Head of caudate nucleus (tissue), 42 donors: ENCODE results near the gene TADA2A.
"Not testable (repeated sequence)": the region's sequence is repeated elsewhere in the genome, so short reads cannot be mapped to it uniquely, and the experiment has no call there.

ENCODE experiments used
- DNase-seq, 42 donors: peaks; one replicate each; pipeline versions ENCODE4 v3.0.0 to v3.0.0-alpha.2; 2020 to 2021; ENCODE audit warnings: mixed read lengths in 7 of 42
- intact Hi-C: fragments of 100-400 bp; cut with DNase I; formaldehyde crosslinking; loops from one replicate; pipeline ENCODE4 v1.15.0; 2022

The TADA2A gene

GRCh38 chr17:37511642-37512041 lies 105.0 kb downstream of the TADA2A start:
- DNase-seq, intact Hi-C loops: not testable (repeated sequence)

- intact Hi-C loops, result no loop called here
These were observed 105.9 kb downstream of the TADA2A start for GRCh38 chr17:37512442-37513068.

GRCh38 chr17:37513711-37514110 lies 107.0 kb downstream of the TADA2A start:
- intact Hi-C loops, result no loop called here
- no peak for DNase-seq

More at GRCh38 chr17:37512442-37513068, 105.9 kb downstream of the TADA2A start:
- DNase-seq, result peak in 26 of 42 donors; percentile 5 to 71 (median 40)

- intact Hi-C loops, result no loop called here
- peak in 5 of 42 donors; percentile 10 to 47 (median 19) for DNase-seq
These were observed 109.5 kb downstream of the TADA2A start for GRCh38 chr17:37516127-37516571.

GRCh38 chr17:37517881-37518280 lies 111.2 kb downstream of the TADA2A start:
- no peak for DNase-seq
- intact Hi-C loops, result no loop called here

GRCh38 chr17:37518826-37519225 lies 112.1 kb downstream of the TADA2A start:
- DNase-seq, result peak in 6 of 42 donors; percentile 19 to 51 (median 32)

GRCh38 chr17:37519251-37519985 lies 112.7 kb downstream of the TADA2A start:
- intact Hi-C loops, result no loop called here
- DNase-seq, result no peak

More at GRCh38 chr17:37518826-37519225, 112.1 kb downstream of the TADA2A start:
- intact Hi-C loops, result no loop called here

- no peak for DNase-seq
These were observed 113.5 kb downstream of the TADA2A start for GRCh38 chr17:37520174-37520573.

GRCh38 chr17:37521821-37522220 lies 115.1 kb downstream of the TADA2A start:
- intact Hi-C loops, result no loop called here
- no peak for DNase-seq

More at GRCh38 chr17:37520174-37520573, 113.5 kb downstream of the TADA2A start:
- intact Hi-C loops, result no loop called here

GRCh38 chr17:37523715-37524219 lies 117.1 kb downstream of the TADA2A start:
- intact Hi-C loops, result no loop called here
- DNase-seq, result peak in 1 of 42 donors; percentile 27

GRCh38 chr17:37527249-37527851 lies 120.7 kb downstream of the TADA2A start:
- intact Hi-C loops, result no loop called here
- DNase-seq, result peak in 19 of 42 donors; percentile 8 to 71 (median 48)
